Smooth muscle cell of the brain vasculature (primary cell): Measurements from ENCODE around the gene ZNF23.

Experiments used
- DNase-seq: peaks from one replicate; pipeline ENCODE4 v3.0.0-alpha.2; 2012; ENCODE audit warnings: low read depth, low spot score

ZNF23 gene

GRCh38 chr16:71467810-71468209 is 5.8 kb upstream of the ZNF23 start:
- no peak for DNase-seq

GRCh38 chr16:71464231-71464630 is 2.2 kb upstream of the ZNF23 start:
- DNase-seq: no peak

- no peak for DNase-seq
Observed at GRCh38 chr16:71460941-71461340, 1.1 kb downstream of the ZNF23 start.

- no peak for DNase-seq
Observed at GRCh38 chr16:71460236-71460635, 1.8 kb downstream of the ZNF23 start.

GRCh38 chr16:71459510-71459909 is 2.5 kb downstream of the ZNF23 start:
- DNase-seq: no peak

GRCh38 chr16:71456801-71457200 is 5.2 kb downstream of the ZNF23 start:
- DNase-seq: no peak

GRCh38 chr16:71453036-71453435 is 9.0 kb downstream of the ZNF23 start:
- no peak for DNase-seq

GRCh38 chr16:71449020-71449419 is 13.0 kb downstream of the ZNF23 start:
- DNase-seq: no peak

- DNase-seq: no peak
Observed at GRCh38 chr16:71448274-71448866, 13.7 kb downstream of the ZNF23 start.

GRCh38 chr16:71443714-71444113 is 18.3 kb downstream of the ZNF23 start:
- DNase-seq: no peak

- no peak for DNase-seq
Observed at GRCh38 chr16:71442051-71442440, 20.0 kb downstream of the ZNF23 start, which contains the start of gene TLE7. Gene TLE7 (minus strand): TSS chr16:71442054. CDS start chr16:71433324, 8,730 bp downstream.

GRCh38 chr16:71441348-71442050 is 20.5 kb downstream of the ZNF23 start:
- no peak for DNase-seq

GRCh38 chr16:71440669-71441347 is 21.2 kb downstream of the ZNF23 start:
- DNase-seq: no peak

- DNase-seq: no peak
Observed at GRCh38 chr16:71439523-71439922, 22.5 kb downstream of the ZNF23 start.

- DNase-seq: no peak
Observed at GRCh38 chr16:71436473-71436872, 25.6 kb downstream of the ZNF23 start.

- no peak for DNase-seq
Observed at GRCh38 chr16:71432906-71433305, 29.1 kb downstream of the ZNF23 start.

GRCh38 chr16:71431991-71432390 is 30.1 kb downstream of the ZNF23 start:
- DNase-seq: no peak

GRCh38 chr16:71431176-71431575 is 30.9 kb downstream of the ZNF23 start:
- DNase-seq: no peak

- no peak for DNase-seq
Observed at GRCh38 chr16:71430744-71431143, 31.3 kb downstream of the ZNF23 start.

- DNase-seq: no peak
Observed at GRCh38 chr16:71429581-71429980, 32.5 kb downstream of the ZNF23 start.

- no peak for DNase-seq
Observed at GRCh38 chr16:71428883-71429282, 33.2 kb downstream of the ZNF23 start.

GRCh38 chr16:71428385-71428784 is 33.7 kb downstream of the ZNF23 start:
- DNase-seq: no peak
